D721Med (cell line): Measurements from ENCODE around the gene ADM2.

Experiments used
- DNase-seq: peaks from one replicate; pipeline ENCODE4 v3.0.0; 2011; ENCODE audit warnings: low spot score; ENCODE audit not compliant: insufficient read length
- FAIRE-seq: peaks from 2 replicates; lab custom pipeline; 2011; peaks lifted over from hg19 to GRCh38; lab: Jason Lieb, UNC
- TF ChIP-seq, protein P1 (sequence below): IDR thresholded peaks from 2 replicates; pipeline ENCODE4 v1.5.1; 2012; ENCODE audit warnings: mild to moderate bottlenecking, control low read depth; ENCODE audit not compliant: insufficient read depth; ENCODE audit errors: missing control alignments

The ADM2 gene

DNA sequence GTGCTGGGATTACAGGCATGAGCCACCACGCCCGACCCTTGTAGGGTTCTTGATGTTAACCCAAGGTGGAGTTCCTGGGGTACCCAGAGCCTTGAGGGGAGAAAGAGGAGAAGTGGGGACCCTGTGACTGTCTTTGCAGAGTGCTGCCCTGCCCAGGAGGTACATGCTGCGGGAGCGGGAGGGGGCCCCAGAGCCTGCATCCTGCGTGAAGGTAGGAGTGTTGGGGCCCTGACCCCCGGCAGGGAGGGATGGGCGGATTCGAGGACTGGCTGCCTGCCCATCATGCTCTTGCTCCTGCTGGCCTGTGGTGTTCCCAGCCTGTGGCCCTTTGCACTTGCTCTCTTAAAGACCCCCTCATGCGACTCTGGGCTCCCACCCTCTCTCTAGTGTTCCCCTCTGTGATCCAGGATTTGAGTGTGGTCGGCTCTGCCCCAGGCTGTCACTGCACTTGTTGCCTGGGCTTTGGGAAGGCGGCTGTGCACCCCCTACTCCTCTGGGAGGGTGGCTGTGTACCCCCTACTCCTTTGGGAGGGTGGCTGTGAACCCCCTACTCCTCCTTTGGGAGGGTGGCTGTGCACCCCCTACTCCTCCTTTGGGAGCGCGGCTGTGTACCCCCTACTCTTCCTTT is 39.6 kb downstream of the ADM2 start:
- no peak for DNase-seq
- TF ChIP-seq, protein P1, sequence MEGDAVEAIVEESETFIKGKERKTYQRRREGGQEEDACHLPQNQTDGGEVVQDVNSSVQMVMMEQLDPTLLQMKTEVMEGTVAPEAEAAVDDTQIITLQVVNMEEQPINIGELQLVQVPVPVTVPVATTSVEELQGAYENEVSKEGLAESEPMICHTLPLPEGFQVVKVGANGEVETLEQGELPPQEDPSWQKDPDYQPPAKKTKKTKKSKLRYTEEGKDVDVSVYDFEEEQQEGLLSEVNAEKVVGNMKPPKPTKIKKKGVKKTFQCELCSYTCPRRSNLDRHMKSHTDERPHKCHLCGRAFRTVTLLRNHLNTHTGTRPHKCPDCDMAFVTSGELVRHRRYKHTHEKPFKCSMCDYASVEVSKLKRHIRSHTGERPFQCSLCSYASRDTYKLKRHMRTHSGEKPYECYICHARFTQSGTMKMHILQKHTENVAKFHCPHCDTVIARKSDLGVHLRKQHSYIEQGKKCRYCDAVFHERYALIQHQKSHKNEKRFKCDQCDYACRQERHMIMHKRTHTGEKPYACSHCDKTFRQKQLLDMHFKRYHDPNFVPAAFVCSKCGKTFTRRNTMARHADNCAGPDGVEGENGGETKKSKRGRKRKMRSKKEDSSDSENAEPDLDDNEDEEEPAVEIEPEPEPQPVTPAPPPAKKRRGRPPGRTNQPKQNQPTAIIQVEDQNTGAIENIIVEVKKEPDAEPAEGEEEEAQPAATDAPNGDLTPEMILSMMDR = no peak
- FAIRE-seq = no peak

DNA sequence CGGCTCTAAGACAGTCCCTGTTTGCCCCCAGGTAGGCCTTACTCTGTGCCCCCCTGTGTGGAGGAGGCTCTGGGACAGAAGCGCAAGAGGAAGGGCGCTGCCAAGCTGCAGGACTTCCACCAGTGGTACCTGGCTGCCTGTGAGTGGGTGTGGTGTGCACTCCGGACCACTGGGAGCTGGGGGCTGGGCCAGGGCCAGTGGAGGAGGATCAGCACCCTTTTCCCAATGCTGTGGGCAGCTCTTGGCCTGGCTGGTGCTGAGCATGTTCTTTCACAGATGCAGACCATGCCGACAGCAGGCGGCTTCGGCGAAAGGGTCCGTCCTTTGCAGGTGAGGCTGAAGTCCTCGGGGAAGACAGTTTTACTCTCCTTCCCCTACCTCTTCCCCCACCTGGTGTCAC is 40.4 kb downstream of the ADM2 start:
- DNase-seq (no peak), FAIRE-seq (no peak)
- TF ChIP-seq, protein P1 = no peak

DNA sequence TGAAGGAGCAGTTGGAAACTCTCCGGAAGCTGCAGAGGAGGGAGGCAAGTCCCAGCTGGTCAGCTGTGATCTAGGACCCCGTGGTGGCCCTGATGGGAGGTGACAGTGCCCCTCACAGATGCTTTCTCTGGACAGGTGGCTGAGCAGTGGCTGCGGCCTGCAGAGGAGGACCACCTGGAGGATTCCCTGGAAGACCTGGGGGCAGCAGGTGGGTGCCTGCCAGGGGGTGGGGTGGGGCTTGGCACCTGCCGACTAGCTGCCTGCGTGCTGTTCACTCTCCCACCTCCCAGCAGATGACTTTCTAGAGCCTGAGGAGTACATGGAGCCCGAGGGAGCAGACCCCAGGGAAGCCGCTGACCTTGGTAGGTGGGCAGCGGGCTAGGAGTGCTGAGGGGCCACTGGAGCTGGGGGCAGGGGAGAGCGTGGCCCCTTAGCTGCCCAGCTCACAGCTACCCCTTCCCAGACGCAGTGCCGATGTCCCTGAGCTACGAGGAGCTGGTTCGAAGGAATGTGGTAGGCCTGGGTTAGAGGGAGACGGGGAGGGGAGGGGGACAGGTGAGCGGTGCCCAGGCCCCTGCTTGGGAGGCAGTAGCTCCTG is 41.0 kb downstream of the ADM2 start:
- FAIRE-seq (no peak), DNase-seq (no peak)
- TF ChIP-seq, protein P1 = no peak

DNA sequence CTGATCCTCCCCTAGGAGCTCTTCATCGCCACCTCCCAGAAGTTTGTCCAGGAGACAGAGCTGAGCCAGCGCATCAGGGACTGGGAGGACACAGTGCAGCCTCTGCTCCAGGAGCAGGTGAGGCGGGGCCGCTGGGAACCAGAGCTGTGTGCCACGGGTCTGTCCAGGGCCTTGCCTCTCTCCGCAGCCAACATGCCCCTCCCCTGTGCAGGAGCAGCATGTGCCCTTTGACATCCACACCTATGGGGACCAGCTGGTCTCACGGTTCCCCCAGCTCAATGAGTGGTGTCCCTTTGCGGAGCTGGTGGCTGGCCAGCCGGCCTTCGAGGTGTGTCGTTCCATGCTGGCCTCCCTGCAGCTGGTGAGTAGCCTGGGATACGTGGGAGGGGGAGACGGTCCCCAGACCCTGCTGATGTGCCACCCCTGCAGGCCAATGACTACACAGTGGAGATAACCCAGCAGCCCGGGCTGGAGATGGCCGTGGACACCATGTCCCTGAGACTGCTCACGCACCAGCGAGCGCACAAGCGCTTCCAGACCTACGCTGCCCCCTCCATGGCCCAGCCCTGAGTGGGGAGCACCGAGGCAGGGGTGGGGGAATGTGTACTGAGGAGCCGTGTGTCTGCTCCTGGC is 41.6 kb downstream of the ADM2 start:
- FAIRE-seq (no peak), DNase-seq (no peak)
- TF ChIP-seq, protein P1 = no peak

- FAIRE-seq (no peak), DNase-seq (no peak)
- TF ChIP-seq, protein P1 = no peak
Measured at GRCh38 chr22:50523458-50523805, 42.1 kb downstream of the ADM2 start.

DNA sequence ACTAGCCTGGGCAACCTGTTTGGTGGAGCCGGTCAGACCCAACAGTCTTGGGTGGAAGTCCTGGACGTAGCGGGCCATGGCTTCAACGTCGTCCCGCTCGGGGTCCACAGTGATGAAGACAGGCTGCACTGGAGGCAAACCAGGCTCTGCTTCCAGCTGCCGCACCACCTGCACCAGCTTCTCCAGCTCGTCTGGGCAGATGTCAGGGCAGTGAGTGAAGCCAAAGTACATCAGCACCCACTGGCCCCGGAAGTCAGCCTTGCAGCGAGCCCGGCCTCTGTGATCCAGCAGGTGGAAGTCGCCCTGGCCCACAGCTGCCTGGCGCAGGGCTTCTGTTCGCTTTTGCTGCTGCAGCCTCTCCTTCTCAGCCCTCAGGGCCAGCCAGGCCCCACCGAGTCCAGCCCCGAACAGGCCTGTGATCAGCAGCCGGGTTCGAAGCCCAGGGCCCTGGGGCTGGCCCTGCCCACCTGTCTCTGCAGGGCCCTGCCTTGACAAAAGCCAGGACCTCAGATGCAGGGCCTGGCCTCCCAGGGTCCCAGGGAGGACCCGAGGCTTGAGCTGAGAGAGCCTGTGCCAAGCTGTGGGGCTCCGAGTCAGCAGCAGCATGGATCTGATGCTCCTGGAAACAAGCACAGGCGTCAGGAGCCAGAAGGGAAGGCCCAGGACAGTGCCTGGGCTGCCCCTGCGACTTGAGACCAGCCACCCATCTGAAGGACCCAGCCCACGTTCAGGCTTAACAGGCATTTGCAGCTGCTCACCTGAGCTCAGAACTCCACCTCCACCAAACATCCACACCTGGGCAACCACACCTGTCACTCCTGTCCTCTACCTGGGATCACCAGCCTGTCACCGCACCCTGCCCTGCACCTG is 42.7 kb downstream of the ADM2 start:
- no peak for DNase-seq
- TF ChIP-seq, protein P1 = no peak
- no peak for FAIRE-seq
